Keratinocyte (primary cell): ENCODE results near the gene IFIT2.

ENCODE experiments used
- CTCF ChIP-seq, 3 experiments: IDR thresholded peaks in 1 of 3; conservative IDR thresholded peaks in 1 of 3; optimal IDR thresholded peaks in 1 of 3; 2 replicates in 2 of 3; 3 replicates in 1 of 3; pipeline versions ENCODE3 to v1.5.1; 2011; ENCODE audit warnings: low read length in 3 of 3, mild to moderate bottlenecking in 3 of 3, moderate library complexity in 2 of 3, control low read depth in 1 of 3, inconsistent platforms in 1 of 3; ENCODE audit not compliant: insufficient read depth in 2 of 3; ENCODE audit errors: extremely low read depth in 1 of 3
- EZH2 ChIP-seq: IDR thresholded peaks from one replicate; pipeline ENCODE4 v1.6.1; 2012; ENCODE audit warnings: inconsistent platforms, mild to moderate bottlenecking, low read length, moderate library complexity

GRCh38 chr10:89263531-89263930, 38.3 kb upstream of the IFIT2 start:
- no peak for TF ChIP-seq CTCF (optimal IDR thresholded peaks at IDR 0.05 in 1 of 3, IDR thresholded peaks at IDR 0.05 in 1 of 3, conservative IDR thresholded peaks at IDR 0.05 in 1 of 3; ENCODE audit: extremely low read depth in 1 of 3, insufficient read depth in 2 of 3, low read length in 3 of 3)
- no peak for TF ChIP-seq EZH2
